IMR-90 (cell line): Measurements from ENCODE around the gene LYSMD3. TPM values are rescaled to one million over a fixed set of nuclear protein-coding genes. Genes with fewer than 3 reads are reported as not detected.

Experiments used
- ATAC-seq: fragments of 200-7000 bp; cut with Tn5 transposase; 2 replicates; pipeline ENCODE4 v1.9.1; 2020; ENCODE audit warnings: low read depth, mild to moderate bottlenecking, moderate library complexity
- BruUV-seq: library from RNA; stranded (reverse); fragments of 400-500 nt; replicated peaks from 2 replicates; lab custom pipeline; 2021; lab: Mats Ljungman, UMichigan
- CTCF ChIA-PET: fragments of 300-600 bp; formaldehyde crosslinking; extraction: SDS; loops from one replicate; lab custom pipeline; 2021; ENCODE audit warnings: antibody characterized with exemption; lab: Yijun Ruan, JAX
- POLR2A ChIA-PET: fragments of 300-600 bp; sonication (Branson Sonifier 250); formaldehyde crosslinking; loops from one replicate; lab custom pipeline; 2022; ENCODE audit warnings: antibody characterized with exemption; ENCODE audit not compliant: unreplicated experiment; lab: Charles Lee
- DNase-seq: peaks from one replicate; pipeline ENCODE4 v3.0.0; 2013
- H2AFZ ChIP-seq: replicated peaks from 2 replicates; pipeline ENCODE3; 2013; ENCODE audit warnings: low read length, mild to moderate bottlenecking; ENCODE audit not compliant: poor library complexity
- H2AK5ac ChIP-seq: 2 replicates; pipeline ENCODE4 v1.6.1; 2013; ENCODE audit warnings: low read depth, low read length, inconsistent platforms
- H2AK9ac ChIP-seq: replicated peaks from 2 replicates; pipeline ENCODE3; 2013; ENCODE audit warnings: mild to moderate bottlenecking, low read depth, low read length, moderate library complexity; ENCODE audit not compliant: poor library complexity
- H2BK120ac ChIP-seq: 2 replicates; pipeline ENCODE4 v1.6.1; 2013; ENCODE audit warnings: low read depth, low read length, inconsistent platforms
- H2BK15ac ChIP-seq: 3 replicates; pipeline ENCODE4 v1.6.1; 2013; ENCODE audit warnings: low read depth, low read length, inconsistent platforms
- H2BK20ac ChIP-seq: 2 replicates; pipeline ENCODE4 v1.6.1; 2013; ENCODE audit warnings: low read depth, mild to moderate bottlenecking, inconsistent platforms, low read length, moderate library complexity
- H2BK5ac ChIP-seq: 2 replicates; pipeline ENCODE4 v1.6.1; 2013; ENCODE audit warnings: mild to moderate bottlenecking, low read depth, low read length, inconsistent platforms; ENCODE audit not compliant: poor library complexity, severe bottlenecking
- H3K14ac ChIP-seq: replicated peaks from 2 replicates; pipeline ENCODE4 v1.6.1; 2013; ENCODE audit warnings: low read depth, low read length, inconsistent platforms
- H3K18ac ChIP-seq: 2 replicates; pipeline ENCODE4 v1.6.1; 2013; ENCODE audit warnings: low read depth, low read length, control low read depth
- H3K23ac ChIP-seq: 2 replicates; pipeline ENCODE4 v1.6.1; 2013; ENCODE audit warnings: low read depth, low read length, inconsistent platforms
- H3K27ac ChIP-seq: 2 replicates; pipeline ENCODE4 v1.5.1; 2013; ENCODE audit warnings: mild to moderate bottlenecking, control low read depth, low read length; ENCODE audit not compliant: insufficient read depth
- H3K27me3 ChIP-seq: 2 replicates; pipeline ENCODE4 v1.6.1; 2013; ENCODE audit warnings: low read length; ENCODE audit not compliant: control insufficient read depth, insufficient read depth
- H3K36me3 ChIP-seq: 2 replicates; pipeline ENCODE4 v1.6.1; 2013; ENCODE audit warnings: low read length, mixed read lengths; ENCODE audit not compliant: control insufficient read depth, insufficient read depth
- H3K4ac ChIP-seq: 2 replicates; pipeline ENCODE4 v1.6.1; 2013; ENCODE audit warnings: low read depth, low read length, inconsistent platforms
- H3K4me1 ChIP-seq: 2 replicates; pipeline ENCODE4 v1.6.1; 2013; ENCODE audit warnings: low read length, mixed read lengths; ENCODE audit not compliant: control insufficient read depth, insufficient read depth
- H3K4me2 ChIP-seq: 2 replicates; pipeline ENCODE4 v1.6.1; 2013; ENCODE audit warnings: low read depth, mild to moderate bottlenecking, control low read depth, low read length, moderate library complexity
- H3K4me3 ChIP-seq: 2 replicates; pipeline ENCODE4 v1.5.1; 2013; ENCODE audit warnings: low read depth, mild to moderate bottlenecking, control low read depth, low read length, moderate library complexity; ENCODE audit not compliant: insufficient read depth
- H3K56ac ChIP-seq: 2 replicates; pipeline ENCODE4 v1.6.1; 2013; ENCODE audit warnings: low read length, inconsistent platforms; ENCODE audit not compliant: insufficient read depth; ENCODE audit errors: extremely low read depth
- H3K79me1 ChIP-seq, 2 experiments: 2 replicates each; pipeline ENCODE4 v1.6.1; 2013; ENCODE audit warnings: low read length in 2 of 2, inconsistent platforms in 1 of 2, low read depth in 1 of 2
- H3K9ac ChIP-seq: 2 replicates; pipeline ENCODE4 v1.6.1; 2013; ENCODE audit warnings: low read depth, low read length, control low read depth
- H3K9me1 ChIP-seq: 2 replicates; pipeline ENCODE4 v1.6.1; 2013; ENCODE audit warnings: low read length, inconsistent platforms; ENCODE audit not compliant: insufficient read depth
- H3K9me3 ChIP-seq: 2 replicates; pipeline ENCODE4 v1.6.1; 2013; ENCODE audit warnings: low read length; ENCODE audit not compliant: control insufficient read depth, insufficient read depth
- H4K20me1 ChIP-seq: 2 replicates; pipeline ENCODE4 v1.6.1; 2013; ENCODE audit warnings: low read length, inconsistent platforms; ENCODE audit not compliant: insufficient read depth
- H4K5ac ChIP-seq: 2 replicates; pipeline ENCODE4 v1.6.1; 2013; ENCODE audit warnings: mild to moderate bottlenecking, low read depth, low read length, control low read depth
- H4K8ac ChIP-seq, 2 experiments: 2 replicates each; pipeline ENCODE4 v1.6.1; 2013; ENCODE audit warnings: low read depth in 2 of 2, low read length in 2 of 2, control low read depth in 1 of 2, inconsistent platforms in 1 of 2
- H4K91ac ChIP-seq: 2 replicates; pipeline ENCODE4 v1.6.1; 2013; ENCODE audit warnings: low read depth, low read length, inconsistent platforms; ENCODE audit not compliant: insufficient read depth
- CEBPB ChIP-seq: IDR thresholded peaks from 2 replicates; pipeline ENCODE4 v1.6.1; 2012; ENCODE audit warnings: low read depth, low read length, improper control_type of control experiment
- MAFK ChIP-seq: IDR thresholded peaks from 2 replicates; pipeline ENCODE4 v1.6.1; 2012; ENCODE audit warnings: low read depth, low read length, improper control_type of control experiment
- MAZ ChIP-seq: IDR thresholded peaks from 2 replicates; pipeline ENCODE4 v1.6.1; 2012; ENCODE audit warnings: low read depth, mild to moderate bottlenecking, low read length, improper control_type of control experiment, moderate library complexity, borderline replicate concordance
- MXI1 ChIP-seq: IDR thresholded peaks from 2 replicates; pipeline ENCODE4 v1.6.1; 2012; ENCODE audit warnings: low read depth, mild to moderate bottlenecking, low read length, moderate library complexity, borderline replicate concordance
- RAD21 ChIP-seq: IDR thresholded peaks from 2 replicates; pipeline ENCODE4 v1.6.1; 2012; ENCODE audit warnings: low read length, improper control_type of control experiment
- RCOR1 ChIP-seq: IDR thresholded peaks from 2 replicates; pipeline ENCODE4 v1.6.1; 2012; ENCODE audit warnings: mild to moderate bottlenecking, low read length, improper control_type of control experiment; ENCODE audit not compliant: insufficient replicate concordance
- RFX5 ChIP-seq: IDR thresholded peaks from 2 replicates; pipeline ENCODE4 v1.8.0; 2012; ENCODE audit warnings: low read depth, mild to moderate bottlenecking, low read length, moderate library complexity
- WGBS, 2 experiments: methylation state at CpG; one replicate each; pipeline versions ENCODE4 v1.1.5 to v1.1.7; 2013; ENCODE audit warnings: missing lambda C conversion rate in 2 of 2; ENCODE audit not compliant: insufficient read length in 1 of 2; ENCODE audit errors: extremely low coverage in 2 of 2; 5-methylcytosine and 5-hydroxymethylcytosine counted together
- dilution Hi-C: fragments of 300-500 bp; cut with HindIII; formaldehyde crosslinking; loops from one replicate; pipeline ENCODE4 v1.14.3; 2018; ENCODE audit warnings: low sequenced_read_pairs; ENCODE audit not compliant: unreplicated experiment
- in situ Hi-C: fragments of 300-500 bp; cut with MboI; formaldehyde crosslinking; loops from 3 replicates; pipeline ENCODE4 v1.14.3; 2019; ENCODE audit warnings: low sequenced_read_pairs, inconsistent platforms, mixed read lengths
- intact Hi-C: fragments of 100-400 bp; cut with micrococcal nuclease; formaldehyde crosslinking; loops from 2 replicates; pipeline ENCODE4 v1.10.0; 2022
- polyA plus RNA-seq, 3 experiments: library from polyadenylated mRNA; depleted of rRNA; stranded (reverse); fragments of >200 nt; gene quantifications; 2 replicates each; pipeline ENCODE4 v1.2.3, GENCODE V29; 2012; ENCODE audit warnings: low replicate concordance in 1 of 3
- total RNA-seq: library from RNA; depleted of rRNA; stranded (reverse); fragments of >200 nt; gene quantifications from 2 replicates; pipeline ENCODE4 v1.2.3, GENCODE V29; 2012
- TF ChIP-seq, protein P1 (sequence below): fragments of 150-350 bp; IDR thresholded peaks from 2 replicates; pipeline ENCODE4 v1.6.1; 2016; ENCODE audit warnings: low read depth, mild to moderate bottlenecking, low read length, moderate library complexity, borderline replicate concordance
- TF ChIP-seq, protein P2 (sequence below): conservative IDR thresholded peaks from 2 replicates; pipeline ENCODE4 v1.5.1; 2012; ENCODE audit warnings: mild to moderate bottlenecking, low read depth, low read length, improper control_type of control experiment
- TF ChIP-seq, protein P3 (sequence below): fragments of 150-350 bp; IDR thresholded peaks from 2 replicates; pipeline ENCODE4 v1.6.1; 2017; ENCODE audit warnings: mild to moderate bottlenecking, antibody characterized with exemption, low read length, low read depth

LYSMD3 gene
- total and polyA plus RNA-seq, 2 of the 4 experiments (the other 2 are of a cell fraction), result 10.2 to 21.1 TPM

DNA sequence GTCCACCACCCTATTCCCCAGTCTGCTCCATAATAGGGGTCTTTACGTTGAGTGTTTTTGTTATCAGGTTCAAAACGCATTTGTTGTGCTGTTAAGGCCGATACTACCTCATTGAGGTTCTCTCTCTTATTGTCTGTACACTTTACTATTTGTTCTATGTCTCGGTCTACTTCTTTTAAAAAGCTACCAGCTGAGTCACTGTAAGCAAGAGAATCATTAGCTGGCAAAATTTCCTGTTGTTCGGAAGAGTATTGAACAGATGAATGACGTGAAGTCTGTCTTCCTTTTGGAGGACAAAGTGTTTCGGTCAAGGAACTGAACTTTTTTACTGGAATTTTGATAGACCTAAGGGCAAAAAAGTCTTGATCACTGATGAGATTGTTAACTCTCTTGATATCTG is 10.3 kb downstream of the LYSMD3 start:
- no peak overlapping the region for H2BK15ac ChIP-seq
- 82% methylated on average over 2 of the region's 7 CpGs; no CpG with 5 or more reads in 1 of the 2 experiments for WGBS, 2 experiments
- H3K79me1 ChIP-seq, result peaks cover 6 to 15% of the 10 kb centered on the region in 2 experiments; a peak in 3 of 4 replicates
- no peak overlapping the region for H3K27ac ChIP-seq
- H3K4me2 ChIP-seq, result no peak overlapping the region
- H3K4me3 ChIP-seq, result no peak overlapping the region
- ATAC-seq (no peak), DNase-seq (no peak)
- no peak overlapping the region for H3K23ac ChIP-seq
- ChIA-PET CTCF (no interaction called here), POLR2A (no interaction called here)
- no peak overlapping the region for H3K18ac ChIP-seq
- H2AK5ac ChIP-seq, result no peak overlapping the region
- no peak overlapping the region for H3K56ac ChIP-seq
- H3K4ac ChIP-seq, result no peak overlapping the region
- 0 out of 2 replicates have a peak, but pooled peaks cover 2% of the 10 kb centered on the region for H4K20me1 ChIP-seq
- H3K9me3 ChIP-seq, result no peaks in the 10 kb centered on the region
- H3K36me3 ChIP-seq, result peaks cover 14% of the 10 kb centered on the region
- no peak overlapping the region for H2BK20ac ChIP-seq
- H2AFZ ChIP-seq, result no peak overlapping the region
- no peaks in the 10 kb centered on the region for H3K27me3 ChIP-seq
- no peak overlapping the region for H2AK9ac ChIP-seq
- H3K9me1 ChIP-seq, result no peaks in the 10 kb centered on the region
- dilution Hi-C loops, result no loop called here
- H3K14ac ChIP-seq, result no peak overlapping the region
- H4K91ac ChIP-seq, result no peak overlapping the region
- TF ChIP-seq, protein P1, sequence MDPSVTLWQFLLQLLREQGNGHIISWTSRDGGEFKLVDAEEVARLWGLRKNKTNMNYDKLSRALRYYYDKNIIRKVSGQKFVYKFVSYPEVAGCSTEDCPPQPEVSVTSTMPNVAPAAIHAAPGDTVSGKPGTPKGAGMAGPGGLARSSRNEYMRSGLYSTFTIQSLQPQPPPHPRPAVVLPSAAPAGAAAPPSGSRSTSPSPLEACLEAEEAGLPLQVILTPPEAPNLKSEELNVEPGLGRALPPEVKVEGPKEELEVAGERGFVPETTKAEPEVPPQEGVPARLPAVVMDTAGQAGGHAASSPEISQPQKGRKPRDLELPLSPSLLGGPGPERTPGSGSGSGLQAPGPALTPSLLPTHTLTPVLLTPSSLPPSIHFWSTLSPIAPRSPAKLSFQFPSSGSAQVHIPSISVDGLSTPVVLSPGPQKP, result no peak
- TF ChIP-seq MXI1, result no peak
- no peak for TF ChIP-seq RCOR1
- TF ChIP-seq RFX5, result no peak
- no peak for TF ChIP-seq MAFK
- no peak for TF ChIP-seq CEBPB
- TF ChIP-seq, protein P2, sequence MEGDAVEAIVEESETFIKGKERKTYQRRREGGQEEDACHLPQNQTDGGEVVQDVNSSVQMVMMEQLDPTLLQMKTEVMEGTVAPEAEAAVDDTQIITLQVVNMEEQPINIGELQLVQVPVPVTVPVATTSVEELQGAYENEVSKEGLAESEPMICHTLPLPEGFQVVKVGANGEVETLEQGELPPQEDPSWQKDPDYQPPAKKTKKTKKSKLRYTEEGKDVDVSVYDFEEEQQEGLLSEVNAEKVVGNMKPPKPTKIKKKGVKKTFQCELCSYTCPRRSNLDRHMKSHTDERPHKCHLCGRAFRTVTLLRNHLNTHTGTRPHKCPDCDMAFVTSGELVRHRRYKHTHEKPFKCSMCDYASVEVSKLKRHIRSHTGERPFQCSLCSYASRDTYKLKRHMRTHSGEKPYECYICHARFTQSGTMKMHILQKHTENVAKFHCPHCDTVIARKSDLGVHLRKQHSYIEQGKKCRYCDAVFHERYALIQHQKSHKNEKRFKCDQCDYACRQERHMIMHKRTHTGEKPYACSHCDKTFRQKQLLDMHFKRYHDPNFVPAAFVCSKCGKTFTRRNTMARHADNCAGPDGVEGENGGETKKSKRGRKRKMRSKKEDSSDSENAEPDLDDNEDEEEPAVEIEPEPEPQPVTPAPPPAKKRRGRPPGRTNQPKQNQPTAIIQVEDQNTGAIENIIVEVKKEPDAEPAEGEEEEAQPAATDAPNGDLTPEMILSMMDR, result no peak
- TF ChIP-seq RAD21, result no peak
- no peak for TF ChIP-seq MAZ
- TF ChIP-seq, protein P3, sequence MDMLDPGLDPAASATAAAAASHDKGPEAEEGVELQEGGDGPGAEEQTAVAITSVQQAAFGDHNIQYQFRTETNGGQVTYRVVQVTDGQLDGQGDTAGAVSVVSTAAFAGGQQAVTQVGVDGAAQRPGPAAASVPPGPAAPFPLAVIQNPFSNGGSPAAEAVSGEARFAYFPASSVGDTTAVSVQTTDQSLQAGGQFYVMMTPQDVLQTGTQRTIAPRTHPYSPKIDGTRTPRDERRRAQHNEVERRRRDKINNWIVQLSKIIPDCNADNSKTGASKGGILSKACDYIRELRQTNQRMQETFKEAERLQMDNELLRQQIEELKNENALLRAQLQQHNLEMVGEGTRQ, result no peak
- in situ Hi-C loops, result no loop called here
- no peak overlapping the region for H3K9ac ChIP-seq
- BruUV-seq, result no TSS peak
- intact Hi-C loops, result no loop called here
- no peak overlapping the region for H2BK5ac ChIP-seq
- no peak overlapping the region for H2BK120ac ChIP-seq
- no peak overlapping the region for H4K5ac ChIP-seq
- no peak overlapping the region for H4K8ac ChIP-seq
- no peaks in the 10 kb centered on the region; the same call in 1 of the 2 replicates for H3K4me1 ChIP-seq
